GOT3 (cell line): ENCODE data around the gene POLDIP3.
"Not testable (repeated sequence)": the region's sequence is repeated elsewhere in the genome, so short reads cannot be mapped to it uniquely, and the experiment has no call there.

Source experiments
- DNase-seq: peaks from one replicate; lab custom pipeline; 2025; ENCODE audit warnings: mixed read lengths; lab: John Stamatoyannopoulos, UW

Gene POLDIP3

DNA sequence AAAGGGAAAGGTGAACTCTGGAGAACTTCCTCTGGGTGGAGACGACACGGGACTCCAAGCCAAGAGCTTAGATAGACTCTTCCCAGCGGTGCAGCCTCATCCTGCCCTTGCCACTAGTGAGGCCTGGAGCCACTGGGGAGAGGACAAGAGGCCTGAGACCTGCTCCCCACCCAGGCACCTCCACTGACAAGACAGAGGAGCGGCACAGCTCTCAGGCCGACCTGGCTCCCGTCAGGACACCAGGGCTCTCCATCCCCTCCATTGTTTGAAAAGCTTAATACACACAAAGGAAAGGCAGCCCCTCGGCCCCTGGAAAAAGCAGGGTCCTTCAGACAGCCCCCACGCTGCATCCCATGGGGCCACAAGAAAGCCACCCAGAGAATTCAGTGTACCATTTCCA lies 29.6 kb downstream of the POLDIP3 start:
- no peak for DNase-seq

DNA sequence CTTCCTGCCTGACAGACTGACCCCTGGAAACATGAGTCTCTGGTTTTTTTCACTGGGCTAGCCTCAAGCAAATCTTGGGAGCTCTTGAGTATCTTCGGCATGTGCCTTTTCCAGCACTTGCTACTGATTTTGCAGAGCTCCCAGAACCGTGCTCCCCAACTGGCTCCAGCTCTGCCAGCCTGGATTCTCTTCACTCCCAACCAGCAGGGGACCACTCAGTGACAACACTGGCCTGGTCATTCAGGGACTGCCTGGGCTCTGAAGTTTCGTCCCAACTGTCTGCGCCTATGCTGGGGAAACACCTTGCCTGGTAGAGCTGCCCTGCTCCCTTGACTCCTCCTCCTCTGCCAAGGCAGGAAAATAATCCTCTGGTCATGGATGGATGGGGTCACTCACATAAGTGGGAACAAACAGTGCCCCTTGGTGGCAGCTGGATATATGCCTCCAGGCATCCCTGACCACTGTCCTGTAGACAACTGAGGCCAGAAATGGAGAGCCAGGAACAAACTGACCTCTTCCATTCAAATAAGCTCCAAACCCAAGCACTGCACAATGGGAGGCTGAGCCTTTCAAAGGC lies 30.2 kb downstream of the POLDIP3 start:
- DNase-seq: no peak

DNA sequence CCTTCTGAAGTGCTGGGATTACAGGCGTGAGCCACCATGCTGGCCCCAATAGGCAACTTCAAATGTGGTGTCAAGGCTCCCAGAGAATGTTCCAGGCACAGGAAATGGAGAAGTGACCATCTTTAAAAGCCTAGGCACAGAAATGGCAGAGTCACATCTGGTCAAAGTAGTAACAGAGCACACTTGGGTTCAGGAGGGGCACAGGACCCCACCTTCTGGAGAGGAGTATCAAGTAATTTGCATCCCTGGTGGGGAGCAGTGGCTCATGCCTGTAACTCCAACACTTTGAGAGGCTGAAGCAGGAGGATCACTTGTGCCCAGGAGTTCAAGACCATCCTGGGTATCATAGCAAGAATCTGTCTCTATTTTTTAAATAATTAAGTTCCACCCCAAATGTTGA lies 31.7 kb downstream of the POLDIP3 start:
- no peak for DNase-seq

DNA sequence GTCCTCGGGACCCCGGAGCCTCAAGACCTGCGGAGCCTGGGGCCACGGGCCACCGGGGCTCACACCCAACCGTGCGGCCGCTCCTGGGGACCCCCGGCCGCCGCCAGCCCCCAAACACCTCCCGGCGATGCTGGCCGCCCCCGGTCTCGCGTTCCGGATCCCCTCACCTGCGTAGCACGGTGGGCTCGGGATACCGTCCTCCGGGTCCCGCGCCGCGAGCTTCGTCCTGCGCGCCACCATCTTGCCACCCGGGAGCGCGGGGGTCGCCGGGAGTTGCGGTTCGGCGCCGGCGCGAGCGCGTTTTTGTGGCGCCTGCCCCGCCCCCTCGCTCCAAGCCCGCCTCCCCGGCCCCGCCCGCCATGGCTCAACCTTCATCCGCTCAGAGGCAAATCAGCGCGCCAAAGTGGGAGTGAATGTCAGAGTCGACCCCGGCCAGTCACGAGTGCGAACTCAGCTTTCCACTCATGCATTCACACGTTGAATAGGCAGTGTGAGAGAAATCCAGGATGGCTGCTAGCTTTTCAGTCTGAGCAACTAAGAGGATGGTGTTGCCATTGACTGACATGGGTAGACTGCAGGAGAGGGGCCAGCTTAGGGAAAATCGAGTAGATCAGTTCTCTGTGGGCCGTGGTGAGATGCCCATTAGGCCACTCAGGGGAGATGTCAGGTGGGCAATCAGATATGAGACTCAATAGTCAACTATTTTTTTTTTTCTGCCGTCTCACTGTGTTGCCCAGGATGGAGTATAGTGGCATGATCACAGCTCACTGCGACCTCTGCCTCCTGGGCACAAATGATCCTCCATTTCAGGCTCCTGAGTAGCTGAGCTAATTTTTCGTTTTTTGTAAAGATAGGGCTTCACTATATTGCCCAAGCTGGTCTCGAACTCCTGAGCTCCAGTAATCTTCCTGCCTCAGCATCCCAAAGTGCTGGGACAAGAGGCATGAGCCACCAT lies 32.6 kb downstream of the POLDIP3 start:
- DNase-seq: peak; percentile 18

DNA sequence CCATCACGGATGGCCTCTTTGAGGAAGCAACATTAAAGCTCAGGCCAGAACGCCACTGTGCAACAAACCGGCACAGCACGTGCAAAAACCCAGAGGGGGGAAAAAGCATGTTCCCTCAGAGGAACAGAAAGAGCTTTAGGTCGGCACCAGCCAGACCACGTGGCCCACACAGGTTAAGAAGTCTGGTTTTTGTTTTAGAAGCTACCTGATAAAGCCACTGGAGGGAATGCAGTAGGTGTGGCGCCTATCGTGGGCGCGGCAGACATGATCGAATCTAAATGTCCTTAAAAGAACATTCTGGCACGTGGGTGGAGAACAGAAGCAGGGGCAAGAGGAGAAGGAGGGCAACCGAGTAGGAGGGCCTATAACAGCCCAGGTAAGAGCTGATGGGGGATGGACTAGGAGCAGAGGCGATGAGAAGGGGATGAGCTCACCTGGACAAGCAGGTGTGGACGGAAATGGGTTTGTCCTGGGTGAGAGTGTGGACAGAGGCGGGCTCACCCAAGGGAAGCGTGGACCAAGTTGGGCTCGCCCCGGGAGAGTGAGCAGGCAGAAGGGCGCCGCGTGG lies 33.4 kb downstream of the POLDIP3 start:
- not testable (repeated sequence) for DNase-seq

GRCh38 chr22:42580040-42580439 lies 34.6 kb downstream of the POLDIP3 start:
- DNase-seq: not testable (repeated sequence)

GRCh38 chr22:42577623-42578240 lies 37.0 kb downstream of the POLDIP3 start:
- DNase-seq: no peak

- not testable (repeated sequence) for DNase-seq
These were observed 37.5 kb downstream of the POLDIP3 start for GRCh38 chr22:42577141-42577540.

DNA sequence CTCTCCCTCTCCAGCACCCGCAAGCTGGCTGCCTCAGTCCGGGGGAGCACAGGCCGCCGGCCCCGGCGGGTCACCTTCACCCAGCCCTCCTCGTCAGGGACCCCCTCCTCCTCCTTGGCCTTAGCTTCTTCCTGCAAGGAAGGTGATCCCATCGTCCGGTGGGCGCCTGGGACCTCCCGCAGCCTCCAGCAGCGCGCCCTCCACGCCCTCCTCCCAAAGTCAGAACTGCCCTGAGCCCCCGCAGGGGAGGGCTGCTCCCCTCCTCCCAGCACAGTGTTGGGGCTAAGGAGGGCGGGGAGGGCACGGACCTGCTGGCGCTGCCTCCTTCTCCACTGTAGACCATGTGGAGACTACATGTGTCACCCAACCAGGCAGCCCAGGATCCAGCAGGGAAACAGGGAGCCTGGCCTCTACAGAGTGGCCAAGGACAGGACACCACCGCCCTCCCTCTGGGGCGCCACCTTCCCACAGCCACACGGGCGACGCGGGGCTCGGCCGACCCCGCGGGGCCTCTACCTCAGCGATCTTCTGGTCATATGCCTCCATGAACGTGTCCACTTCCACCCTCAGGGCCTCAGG lies 38.6 kb downstream of the POLDIP3 start:
- DNase-seq: not testable (repeated sequence)

GRCh38 chr22:42574468-42574867 lies 40.2 kb downstream of the POLDIP3 start:
- not testable (repeated sequence) for DNase-seq

DNA sequence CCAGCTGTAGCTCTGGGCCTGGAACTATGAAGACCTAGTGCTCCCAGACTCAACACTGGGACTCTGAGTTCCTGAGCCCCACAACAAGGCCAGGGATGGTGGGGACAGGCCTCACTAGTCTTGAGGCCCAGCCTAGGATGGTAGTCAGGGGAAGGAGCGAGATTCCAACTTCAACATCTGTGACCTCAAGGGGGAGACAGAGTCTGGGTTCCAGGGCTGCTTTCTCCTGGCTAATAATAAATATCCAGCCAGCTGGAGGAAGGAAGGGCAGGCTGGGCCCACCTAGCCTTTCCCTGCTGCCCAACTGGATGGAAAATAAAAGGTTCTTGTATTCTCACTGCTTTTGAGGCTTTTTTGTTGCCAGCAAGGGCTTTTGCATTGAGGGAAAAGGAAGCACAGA lies 40.6 kb downstream of the POLDIP3 start:
- not testable (repeated sequence) for DNase-seq

DNA sequence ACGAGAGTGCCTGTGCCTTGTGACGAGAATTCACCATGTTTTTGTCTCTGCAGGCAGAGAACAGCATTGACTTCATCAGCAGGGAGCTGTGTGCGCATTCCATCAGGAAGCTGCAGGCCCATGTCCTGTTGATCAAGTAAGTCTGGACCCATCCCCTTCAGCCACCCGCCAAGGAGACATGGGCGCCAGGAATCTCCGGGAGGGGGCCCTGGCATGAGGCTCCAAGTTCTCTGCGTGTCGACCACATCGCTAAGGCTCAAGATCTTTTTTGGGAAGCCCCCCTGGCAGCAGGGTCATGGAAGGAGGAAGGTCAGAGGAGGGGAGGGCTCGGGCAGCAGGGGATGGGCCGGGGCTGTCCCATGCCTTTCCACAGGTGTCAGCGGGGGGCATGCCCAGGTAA lies 43.6 kb downstream of the POLDIP3 start:
- not testable (repeated sequence) for DNase-seq

- not testable (repeated sequence) for DNase-seq
These were observed 44.1 kb downstream of the POLDIP3 start for GRCh38 chr22:42570580-42570979.

DNA sequence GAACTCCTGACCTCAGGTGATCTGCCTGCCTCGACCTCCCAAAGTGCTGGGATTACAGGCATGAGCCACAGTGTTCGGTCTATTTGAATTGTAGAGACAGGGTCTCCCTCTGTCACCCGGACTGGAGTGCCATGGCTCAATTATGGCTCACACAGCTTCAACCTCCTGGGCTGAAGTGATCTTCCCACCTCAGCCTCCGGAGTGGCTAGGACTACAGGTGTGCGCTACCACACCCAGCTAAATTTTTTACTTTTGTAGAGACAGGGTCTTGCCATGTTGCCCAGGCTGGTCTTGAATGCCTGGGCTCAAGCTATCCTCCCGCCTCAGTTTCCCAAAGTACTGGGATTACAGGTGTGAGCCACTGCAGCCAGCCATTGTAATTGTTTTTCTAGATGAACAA lies 46.7 kb downstream of the POLDIP3 start:
- DNase-seq: not testable (repeated sequence)

- no peak for DNase-seq
These were observed 48.7 kb downstream of the POLDIP3 start for GRCh38 chr22:42565956-42566355.

DNA sequence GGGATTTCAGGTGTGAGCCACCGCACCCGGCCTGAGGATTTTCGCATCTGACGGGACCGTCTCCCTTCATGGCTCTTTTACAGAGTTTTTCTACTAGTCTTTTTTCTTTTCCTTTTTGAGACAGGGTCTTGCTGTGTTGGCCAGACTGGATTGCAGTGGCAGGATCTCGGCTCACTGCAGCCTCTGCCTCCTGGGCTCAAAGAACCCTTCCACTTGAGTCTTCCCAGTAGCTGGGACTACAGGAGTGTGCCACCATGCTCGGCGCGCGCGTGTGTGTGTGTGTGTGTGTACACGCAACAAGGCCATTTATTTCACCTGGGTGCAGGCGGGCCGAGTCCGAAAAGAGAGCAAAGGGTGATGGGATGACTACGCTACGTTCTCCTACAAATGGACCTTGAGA lies 50.0 kb downstream of the POLDIP3 start:
- no peak for DNase-seq

GRCh38 chr22:42563943-42564342 lies 50.7 kb downstream of the POLDIP3 start:
- not testable (repeated sequence) for DNase-seq

DNA sequence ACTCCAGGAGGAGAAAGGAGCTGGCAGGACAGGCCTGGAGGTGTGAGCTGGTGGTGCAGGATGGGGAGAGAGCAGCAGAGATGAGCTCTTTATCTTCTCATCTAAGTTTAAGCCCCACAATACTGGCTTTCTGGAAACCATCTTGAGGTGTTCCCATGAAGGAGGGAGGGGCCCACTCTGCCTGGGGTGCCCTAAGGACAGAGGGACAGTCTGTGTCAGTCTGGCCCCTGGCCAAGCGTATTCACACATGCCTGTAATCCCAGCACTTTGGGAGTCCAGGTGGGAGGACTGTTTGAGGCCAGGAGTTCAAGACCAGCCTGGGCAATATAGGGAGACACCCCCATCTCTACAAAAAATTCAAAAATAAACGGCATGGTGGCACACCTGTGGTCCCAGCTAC lies 52.0 kb downstream of the POLDIP3 start:
- no peak for DNase-seq

DNA sequence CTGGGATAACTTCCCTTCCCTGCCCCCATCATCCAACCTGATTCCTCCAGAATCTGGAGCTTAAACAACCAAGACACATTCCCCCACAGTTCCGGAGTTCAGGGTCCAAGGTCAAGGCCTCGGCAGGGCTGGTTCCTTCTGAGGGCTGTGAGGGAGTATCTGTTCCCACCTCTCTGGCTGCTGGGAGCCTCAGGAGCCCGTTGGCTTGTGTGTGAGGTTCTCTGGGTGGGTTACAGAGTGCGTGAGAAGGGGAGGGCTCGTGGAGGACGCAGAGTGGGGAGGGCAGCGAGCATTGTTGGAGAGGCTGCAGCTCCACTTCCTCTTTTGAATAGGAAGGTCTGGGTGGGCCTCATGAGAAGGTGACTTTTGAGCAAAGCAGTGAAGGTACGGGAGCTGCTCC lies 52.4 kb downstream of the POLDIP3 start:
- DNase-seq: no peak

DNA sequence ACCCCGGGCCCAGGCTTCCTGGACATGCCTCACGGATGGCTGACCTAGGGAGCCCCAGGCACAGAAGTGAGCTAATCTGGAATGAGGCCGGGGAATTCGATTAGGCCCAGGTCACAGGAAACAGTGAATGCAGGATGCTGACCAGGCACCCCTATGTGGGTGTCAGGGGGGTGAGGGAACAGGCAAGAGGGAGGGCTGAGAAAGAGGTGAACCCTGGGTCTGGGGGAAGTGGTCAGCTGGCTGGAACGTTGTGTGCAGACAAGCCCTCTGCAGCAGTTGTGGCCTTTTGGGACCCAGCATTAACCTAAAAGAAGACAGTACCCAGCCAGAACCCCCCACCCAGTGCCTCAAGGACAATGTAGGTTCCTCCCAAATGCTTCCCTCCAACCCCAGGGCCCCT lies 52.8 kb downstream of the POLDIP3 start:
- no peak for DNase-seq

- no peak for DNase-seq
These were observed 53.9 kb downstream of the POLDIP3 start for GRCh38 chr22:42560781-42561180.

- DNase-seq: no peak
These were observed 54.3 kb downstream of the POLDIP3 start for GRCh38 chr22:42560381-42560780.
